Bronchial epithelial cell (primary cell): Measurements from ENCODE around the gene GSAP. TPM values are rescaled to one million over a fixed set of nuclear protein-coding genes. Genes with fewer than 3 reads are reported as not detected.
A peak's percentile ranks its signal among the peaks of the same experiment; 100 is the strongest.

ENCODE experiments used
- DNase-seq: peaks from one replicate; pipeline ENCODE4 v3.0.0-alpha.2; 2010; ENCODE audit warnings: low read depth
- FAIRE-seq: peaks from 2 replicates; lab custom pipeline; 2011; peaks lifted over from hg19 to GRCh38; lab: Jason Lieb, UNC
- H3K27me3 ChIP-seq: 2 replicates; pipeline ENCODE4 v1.5.1; 2011; ENCODE audit warnings: low read length; ENCODE audit not compliant: control insufficient read depth, insufficient read depth
- H3K36me3 ChIP-seq: 2 replicates; pipeline ENCODE4 v1.5.1; 2011; ENCODE audit warnings: low read length; ENCODE audit not compliant: control insufficient read depth, insufficient read depth
- H3K4me3 ChIP-seq: 2 replicates; pipeline ENCODE4 v1.5.1; 2011; ENCODE audit warnings: mild to moderate bottlenecking, low read depth, low read length, control low read depth
- total RNA-seq: library from RNA; depleted of rRNA; stranded (reverse); fragments of >200 nt; gene quantifications from 2 replicates; pipeline ENCODE4 v1.2.1, GENCODE V29; 2014
- TF ChIP-seq, protein P1 (sequence below): IDR thresholded peaks from 2 replicates; pipeline ENCODE4 v1.5.1; 2011; ENCODE audit warnings: mild to moderate bottlenecking, moderate library complexity, low read length, control low read depth, inconsistent platforms; ENCODE audit not compliant: insufficient read depth, severe bottlenecking

GSAP gene
- total RNA-seq, 1 donor from 2014 or later: 10.3 TPM

DNA sequence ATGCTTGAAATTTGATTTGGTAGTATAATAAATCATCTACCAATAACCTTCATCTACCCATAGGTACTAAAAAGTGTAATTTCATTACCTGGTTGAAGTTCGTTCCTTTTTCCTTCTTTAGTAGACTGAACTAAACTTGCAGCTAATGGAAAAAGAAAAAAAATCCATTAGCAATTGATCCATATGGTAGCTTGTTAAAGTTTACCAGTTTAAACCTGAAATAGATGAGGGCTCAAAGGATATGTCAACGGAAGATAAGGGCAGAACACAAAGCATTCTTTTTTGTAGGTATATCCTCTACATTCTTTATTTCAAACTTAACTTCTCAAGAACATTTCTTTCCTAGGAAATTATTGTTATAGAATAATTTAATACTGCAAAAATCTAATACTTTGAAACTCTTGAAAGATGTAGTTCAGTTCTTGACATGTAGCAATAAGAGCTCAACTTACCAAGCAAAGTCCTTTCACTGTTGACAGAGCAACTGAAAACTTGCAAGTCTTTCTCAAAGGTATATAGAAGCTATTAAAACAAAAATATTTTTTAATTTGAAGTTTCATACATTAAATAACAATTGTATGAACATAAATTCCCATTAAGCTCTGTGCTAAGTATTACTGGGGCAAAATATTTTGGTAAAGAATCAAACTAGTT is 19.1 kb downstream of the GSAP start:
- TF ChIP-seq, protein P1, sequence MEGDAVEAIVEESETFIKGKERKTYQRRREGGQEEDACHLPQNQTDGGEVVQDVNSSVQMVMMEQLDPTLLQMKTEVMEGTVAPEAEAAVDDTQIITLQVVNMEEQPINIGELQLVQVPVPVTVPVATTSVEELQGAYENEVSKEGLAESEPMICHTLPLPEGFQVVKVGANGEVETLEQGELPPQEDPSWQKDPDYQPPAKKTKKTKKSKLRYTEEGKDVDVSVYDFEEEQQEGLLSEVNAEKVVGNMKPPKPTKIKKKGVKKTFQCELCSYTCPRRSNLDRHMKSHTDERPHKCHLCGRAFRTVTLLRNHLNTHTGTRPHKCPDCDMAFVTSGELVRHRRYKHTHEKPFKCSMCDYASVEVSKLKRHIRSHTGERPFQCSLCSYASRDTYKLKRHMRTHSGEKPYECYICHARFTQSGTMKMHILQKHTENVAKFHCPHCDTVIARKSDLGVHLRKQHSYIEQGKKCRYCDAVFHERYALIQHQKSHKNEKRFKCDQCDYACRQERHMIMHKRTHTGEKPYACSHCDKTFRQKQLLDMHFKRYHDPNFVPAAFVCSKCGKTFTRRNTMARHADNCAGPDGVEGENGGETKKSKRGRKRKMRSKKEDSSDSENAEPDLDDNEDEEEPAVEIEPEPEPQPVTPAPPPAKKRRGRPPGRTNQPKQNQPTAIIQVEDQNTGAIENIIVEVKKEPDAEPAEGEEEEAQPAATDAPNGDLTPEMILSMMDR: no peak
- no peak for FAIRE-seq

DNA sequence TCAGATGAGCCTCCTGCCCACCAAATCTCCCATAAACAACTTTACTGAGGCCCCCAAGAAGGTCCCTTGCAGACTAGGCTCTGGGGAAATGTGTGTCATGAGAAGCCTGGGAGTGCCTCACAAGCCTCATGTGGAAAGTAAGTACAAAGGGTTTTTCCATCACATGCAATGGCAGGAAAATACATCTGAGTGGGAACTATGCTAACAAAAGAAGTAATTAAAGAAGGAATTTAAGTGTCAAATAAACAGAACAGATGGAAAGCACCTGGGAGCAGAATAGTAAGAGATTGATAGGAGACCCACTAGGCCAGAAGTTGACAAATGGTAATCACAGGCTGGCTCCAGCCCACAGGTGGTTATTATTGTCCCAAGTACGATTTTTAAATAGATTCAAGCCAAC is 20.5 kb downstream of the GSAP start:
- no peak for DNase-seq
- FAIRE-seq: no peak

More for the DNA sequence above, 19.1 kb downstream of the GSAP start:
- H3K27me3 ChIP-seq: no peaks in the 10 kb centered on the region
- H3K36me3 ChIP-seq: no peaks in the 10 kb centered on the region
- H3K4me3 ChIP-seq: no peak overlapping the region
- no peak for DNase-seq

DNA sequence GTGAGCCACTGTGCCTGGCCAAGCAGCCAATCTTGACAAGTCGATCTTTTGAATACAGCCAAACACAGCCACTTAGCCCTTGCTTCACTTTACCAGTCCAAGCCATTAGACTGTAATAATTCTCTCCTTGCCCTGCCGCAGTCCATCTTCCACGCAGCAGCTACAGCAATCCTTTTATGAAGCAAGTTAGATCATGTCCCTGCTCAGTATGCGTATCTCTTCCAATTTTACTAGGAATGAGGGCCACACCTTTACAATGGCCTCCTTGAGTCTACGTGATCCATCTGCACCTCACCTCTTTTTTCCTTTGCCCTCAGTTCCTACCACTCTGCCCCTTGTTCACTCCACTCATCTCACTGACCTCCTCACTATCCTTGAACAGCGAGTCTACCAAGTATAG is 22.2 kb downstream of the GSAP start:
- Histone ChIP-seq H3K4me3 (no peak overlapping the region), H3K27me3 (no peaks in the 10 kb centered on the region), H3K36me3 (no peaks in the 10 kb centered on the region)
- peak; percentile 77 for DNase-seq
- TF ChIP-seq, protein P1: no peak
- FAIRE-seq: peak; percentile 91

More for the DNA sequence above, 20.5 kb downstream of the GSAP start:
- Histone ChIP-seq H3K36me3 (no peaks in the 10 kb centered on the region), H3K4me3 (no peak overlapping the region), H3K27me3 (no peaks in the 10 kb centered on the region)
- TF ChIP-seq, protein P1: no peak

DNA sequence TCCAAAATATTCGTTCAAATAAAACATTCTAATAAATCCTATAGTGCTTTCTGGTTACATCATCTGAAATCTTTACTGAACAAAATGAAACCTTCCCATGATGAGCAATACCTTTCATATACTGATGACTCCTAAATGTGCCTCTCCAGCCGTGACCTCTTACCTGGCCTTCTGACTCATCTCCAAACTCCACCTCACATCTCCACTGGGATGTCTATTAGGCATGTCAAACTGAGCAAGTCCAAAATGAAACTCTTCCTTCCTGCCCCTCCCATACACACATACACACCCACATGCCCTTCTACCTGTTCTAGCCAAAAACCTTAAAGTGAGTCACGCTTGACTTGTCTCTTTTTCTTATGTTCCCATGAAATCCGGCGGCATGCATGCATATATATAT is 22.9 kb downstream of the GSAP start:
- DNase-seq: peak; percentile 100
- peak; percentile 96 for FAIRE-seq
- H3K27me3 ChIP-seq: no peaks in the 10 kb centered on the region
- TF ChIP-seq, protein P1: no peak
- H3K36me3 ChIP-seq: no peaks in the 10 kb centered on the region
- no peak overlapping the region for H3K4me3 ChIP-seq

DNA sequence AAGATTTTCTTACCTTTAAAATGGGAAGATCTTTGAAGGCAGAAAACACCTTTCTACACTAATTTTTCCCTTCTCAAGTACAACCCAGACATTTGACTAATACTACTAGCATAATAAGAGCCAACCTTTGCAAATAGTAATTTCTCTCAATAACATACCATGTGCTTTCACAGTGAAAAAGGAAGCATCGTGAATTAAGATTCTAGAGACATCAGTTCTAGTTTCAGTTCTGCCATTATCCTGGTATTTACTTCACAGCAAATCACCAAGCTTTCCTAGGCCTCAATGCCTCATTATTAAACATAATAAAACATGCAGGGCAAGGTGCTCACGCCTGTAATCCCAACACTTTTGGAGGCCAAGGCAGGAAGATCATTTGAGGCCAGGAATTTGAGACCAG is 24.9 kb downstream of the GSAP start:
- no peaks in the 10 kb centered on the region for H3K27me3 ChIP-seq
- H3K36me3 ChIP-seq: no peaks in the 10 kb centered on the region
- no peak for DNase-seq
- no peak overlapping the region for H3K4me3 ChIP-seq
- TF ChIP-seq, protein P1: no peak
- FAIRE-seq: no peak

DNA sequence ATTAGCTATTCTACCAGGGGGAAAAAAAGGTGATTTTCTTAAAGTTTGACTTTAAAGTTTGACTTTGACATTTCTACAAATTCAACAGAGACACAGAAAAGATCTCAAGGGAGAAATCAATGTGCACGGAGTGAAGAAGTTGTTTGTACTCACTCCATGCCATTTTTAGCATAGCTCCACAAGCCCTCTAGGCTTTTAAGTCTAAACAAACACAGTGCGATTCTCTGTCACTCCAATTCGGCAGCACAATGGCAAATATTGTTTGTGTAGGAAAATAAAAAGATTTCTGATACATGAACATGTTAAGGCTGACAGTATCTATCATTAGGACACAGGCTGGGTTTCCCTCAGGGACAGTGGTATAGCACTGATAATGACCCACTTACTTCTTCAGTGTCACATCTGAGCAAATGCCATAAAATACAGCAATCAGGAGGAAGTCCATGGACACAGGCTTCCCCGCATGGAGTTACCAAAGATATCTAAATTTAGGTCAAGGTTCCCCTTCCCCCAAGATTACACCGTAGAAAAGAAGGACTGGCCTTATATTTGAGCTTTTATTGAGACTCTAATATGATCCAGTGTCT is 28.0 kb downstream of the GSAP start:
- H3K36me3 ChIP-seq: no peaks in the 10 kb centered on the region
- H3K27me3 ChIP-seq: no peaks in the 10 kb centered on the region
- TF ChIP-seq, protein P1: no peak
- DNase-seq: no peak
- no peak overlapping the region for H3K4me3 ChIP-seq
- FAIRE-seq: no peak
